Stimulated activated CD4-positive, alpha-beta T cell treated with anti-CD3 and anti-CD28 coated beads, Interleukin-2, amount 100 ng/mL, for 48 hours (primary cell): ENCODE measurements around the gene ZDHHC17.

Source experiments
- DNase-seq, 2 donors: peaks; one replicate each; pipeline ENCODE4 v3.0.0-alpha.2; 2020

The ZDHHC17 gene

GRCh38 chr12:76847260-76847659 lies 83.3 kb downstream of the ZDHHC17 start:
- no peak for DNase-seq

- DNase-seq, result no peak
These were observed 84.2 kb downstream of the ZDHHC17 start for GRCh38 chr12:76848132-76848531.

- no peak for DNase-seq
These were observed 88.2 kb downstream of the ZDHHC17 start for GRCh38 chr12:76852106-76852505.

- no peak for DNase-seq
These were observed 91.4 kb downstream of the ZDHHC17 start for GRCh38 chr12:76855271-76855670.

GRCh38 chr12:76856018-76856644 lies 92.2 kb downstream of the ZDHHC17 start:
- DNase-seq, result no peak

GRCh38 chr12:76859611-76860010 lies 95.7 kb downstream of the ZDHHC17 start:
- DNase-seq, result no peak

- no peak for DNase-seq
These were observed 96.3 kb downstream of the ZDHHC17 start for GRCh38 chr12:76860256-76860655.

- no peak for DNase-seq
These were observed 99.2 kb downstream of the ZDHHC17 start for GRCh38 chr12:76863005-76863670.

- no peak for DNase-seq
These were observed 99.9 kb downstream of the ZDHHC17 start for GRCh38 chr12:76863837-76864236.

GRCh38 chr12:76864791-76865400 lies 101.0 kb downstream of the ZDHHC17 start:
- DNase-seq, result no peak

- no peak for DNase-seq
These were observed 102.2 kb downstream of the ZDHHC17 start for GRCh38 chr12:76866151-76866567.

GRCh38 chr12:76866726-76867125 lies 102.8 kb downstream of the ZDHHC17 start:
- DNase-seq, result no peak

GRCh38 chr12:76871082-76871481 lies 107.2 kb downstream of the ZDHHC17 start:
- no peak for DNase-seq

GRCh38 chr12:76871742-76872141 lies 107.8 kb downstream of the ZDHHC17 start:
- no peak for DNase-seq

GRCh38 chr12:76872415-76872814 lies 108.5 kb downstream of the ZDHHC17 start:
- DNase-seq, result no peak

GRCh38 chr12:76874027-76874426 lies 110.1 kb downstream of the ZDHHC17 start:
- DNase-seq, result no peak

GRCh38 chr12:76874491-76875190 lies 110.7 kb downstream of the ZDHHC17 start:
- no peak for DNase-seq

GRCh38 chr12:76876696-76877229 lies 112.8 kb downstream of the ZDHHC17 start:
- DNase-seq, result no peak

GRCh38 chr12:76878099-76878898 lies 114.4 kb downstream of the ZDHHC17 start:
- DNase-seq, result peak in 1 of 2 donors; percentile 1

GRCh38 chr12:76878899-76879709 lies 115.2 kb downstream of the ZDHHC17 start, which contains the start of gene CSRP2:
Gene CSRP2 (minus strand): TSS chr12:76879019. CDS start chr12:76866260, 12,759 bp downstream.
- peak; percentile 60 to 61 for DNase-seq
